Measurements from ENCODE around the gene SLCO2B1. TPM values are rescaled to one million over a fixed set of nuclear protein-coding genes. Genes with fewer than 3 reads are reported as not detected.

The SLCO2B1 gene
- total RNA-seq, 1 experiment from 2014 or later: not detected

GRCh38 chr11:75245356-75246005 lies 94.6 kb downstream of the SLCO2B1 start:
- Histone ChIP-seq H3K79me2 (ENCODE audit: insufficient read depth, low read length) (no peaks in the 10 kb centered on the region), H3K14ac (ENCODE audit: insufficient read depth, low read length) (no peak overlapping the region), H3K23me2 (ENCODE audit: insufficient read length, low read depth, low read length, poor library complexity, severe bottlenecking) (peaks cover 6% of the 10 kb centered on the region), H2BK20ac (ENCODE audit: low read depth, low read length, poor library complexity, severe bottlenecking) (no peak overlapping the region), H2BK15ac (ENCODE audit: low read depth, low read length) (no peak overlapping the region), H4K20me1 (ENCODE audit: control insufficient read depth, insufficient read depth, insufficient read length) (no peaks in the 10 kb centered on the region), H3T11ph (ENCODE audit: low read length) (no peak overlapping the region), H2BK120ac (ENCODE audit: low read depth, low read length, poor library complexity, severe bottlenecking) (no peak overlapping the region), H2AK5ac (ENCODE audit: insufficient read length, low read length) (no peak overlapping the region), H2BK12ac (ENCODE audit: insufficient read length, low read depth, low read length) (no peak overlapping the region), H3K23ac (ENCODE audit: insufficient read length, low read depth, low read length) (no peak overlapping the region), H3K56ac (ENCODE audit: insufficient read length, low read depth, low read length) (no peak overlapping the region), H4K91ac (ENCODE audit: insufficient read length, low read depth, low read length) (no peak overlapping the region), H3K4ac (ENCODE audit: low read depth, low read length) (no peak overlapping the region), H3K9ac (ENCODE audit: extremely low read depth, insufficient read length, low read length) (no peak overlapping the region), H2AFZ (ENCODE audit: low read length) (no peak overlapping the region), H3K27me3 (ENCODE audit: insufficient read depth, low read length) (peaks cover 18% of the 10 kb centered on the region; the same call in 1 of the 2 replicates), H3K4me2 (ENCODE audit: insufficient read depth, insufficient read length, low read length) (no peak overlapping the region), H2BK5ac (ENCODE audit: insufficient read length, low read length) (no peak overlapping the region), H4K5ac (ENCODE audit: insufficient read length, low read depth, low read length) (no peak overlapping the region), H3K27ac (ENCODE audit: insufficient read length, low read depth, low read length) (no peak overlapping the region), H3K79me1 (ENCODE audit: insufficient read depth, low read depth, low read length, poor library complexity, severe bottlenecking) (no peaks in the 10 kb centered on the region), H4K8ac (replicated peaks; ENCODE audit: insufficient read length, low read depth, low read length) (no peak overlapping the region), H3K4me1 (ENCODE audit: insufficient read depth, low read length) (no peaks in the 10 kb centered on the region; the same call in 1 of the 2 replicates), H3K9me3 (ENCODE audit: control insufficient read depth, low read depth, low read length) (no peaks in the 10 kb centered on the region), H3K18ac (ENCODE audit: insufficient read length, low read depth, low read length) (no peak overlapping the region)
- peak; percentile 64 for TF ChIP-seq CTCF (conservative IDR thresholded peaks at IDR 0.05)
- no peaks in the 10 kb centered on the region for H3K9me3 Mint-ChIP-seq
- H3K4me1 Mint-ChIP-seq: peaks cover 4 to 10% of the 10 kb centered on the region in 2 experiments; a peak in 3 of 4 replicates
- WGBS (ENCODE audit: extremely low coverage, insufficient read length, low lambda C conversion rate): no CpG with 5 or more reads among the region's 5 CpGs
- peaks cover 46% of the 10 kb centered on the region for H3K27me3 Mint-ChIP-seq (ENCODE audit: low read depth)
- 0 out of 5 replicates have a peak overlapping the region, but pooled peaks of 1 of the 2 experiments have one; percentile 6 for H3K4me3 Mint-ChIP-seq
- H3K36me3 Mint-ChIP-seq (ENCODE audit: insufficient read depth in 1 of 3, low read depth in 3 of 3): no peaks in the 10 kb centered on the region; a peak in 1 of 7 replicates
- DNase-seq: peak; percentile 59
- no peak overlapping the region for H3K27ac Mint-ChIP-seq

Data from H9 (cell line).